SK-N-MC (cell line): ENCODE measurements around the gene TMEM121B.

ENCODE experiments used
- DNase-seq: peaks from one replicate; pipeline ENCODE4 v3.0.0-alpha.2; 2011; ENCODE audit warnings: low read depth, low spot score
- H3K27ac ChIP-seq: fragments of 200-600 bp; sonication (generic); 2 replicates; pipeline ENCODE4 v1.5.1; 2016; ENCODE audit warnings: mixed run types
- H3K36me3 ChIP-seq: fragments of 200-600 bp; sonication (generic); 2 replicates; pipeline ENCODE4 v1.6.1; 2017; ENCODE audit warnings: antibody characterized with exemption, low read length, mixed read lengths; ENCODE audit not compliant: insufficient read depth
- H3K4me3 ChIP-seq: fragments of 200-600 bp; sonication (generic); 2 replicates; pipeline ENCODE4 v1.5.1; 2016
- H3K9ac ChIP-seq: fragments of 200-600 bp; sonication (generic); 2 replicates; pipeline ENCODE4 v1.8.0; 2017; ENCODE audit warnings: mixed run types, mixed read lengths; ENCODE audit not compliant: insufficient read length
- H3K9me3 ChIP-seq: fragments of 200-600 bp; sonication (generic); 2 replicates; pipeline ENCODE4 v1.6.1; 2017; ENCODE audit warnings: low read depth, mild to moderate bottlenecking, antibody characterized with exemption, low read length, moderate library complexity, mixed read lengths
- EZH2 ChIP-seq: fragments of 200-600 bp; sonication (generic); IDR thresholded peaks from one replicate; pipeline ENCODE4 v1.6.1; 2017; ENCODE audit warnings: antibody characterized with exemption
- FOXP2 ChIP-seq: optimal IDR thresholded peaks from 2 replicates; pipeline ENCODE3; 2011; ENCODE audit warnings: mild to moderate bottlenecking, moderate library complexity; ENCODE audit not compliant: insufficient read depth; ENCODE audit errors: extremely low read length, control extremely low read depth
- POLR2AphosphoS5 ChIP-seq: IDR thresholded peaks from 2 replicates; pipeline ENCODE4 v1.6.1; 2012; ENCODE audit warnings: mild to moderate bottlenecking, low read depth, low read length, borderline replicate concordance

The TMEM121B gene

GRCh38 chr22:17143101-17143500 lies 21.9 kb upstream of the TMEM121B start:
- no peak for TF ChIP-seq EZH2
- TF ChIP-seq FOXP2: no peak
- TF ChIP-seq POLR2AphosphoS5: no peak
- H3K9me3 ChIP-seq: no peaks in the 10 kb centered on the region
- H3K4me3 ChIP-seq: no peak overlapping the region
- DNase-seq: no peak
- peaks cover 49% of the 10 kb centered on the region; the same call in 1 of the 2 replicates for H3K36me3 ChIP-seq
- no peak overlapping the region for H3K27ac ChIP-seq
- no peak overlapping the region for H3K9ac ChIP-seq

- TF ChIP-seq POLR2AphosphoS5: no peak
- no peak for TF ChIP-seq EZH2
- no peak for TF ChIP-seq FOXP2
- H3K27ac ChIP-seq: no peak overlapping the region
- DNase-seq: no peak
- H3K4me3 ChIP-seq: no peak overlapping the region
- no peaks in the 10 kb centered on the region for H3K9me3 ChIP-seq
- H3K36me3 ChIP-seq: peaks cover 49% of the 10 kb centered on the region; the same call in 1 of the 2 replicates
- H3K9ac ChIP-seq: no peak overlapping the region
These were observed 19.9 kb upstream of the TMEM121B start for GRCh38 chr22:17140826-17141766.

- H3K9ac ChIP-seq: no peak overlapping the region
- no peak for TF ChIP-seq EZH2
- no peak overlapping the region for H3K27ac ChIP-seq
- H3K9me3 ChIP-seq: no peaks in the 10 kb centered on the region
- DNase-seq: no peak
- no peak overlapping the region for H3K4me3 ChIP-seq
- H3K36me3 ChIP-seq: peaks cover 49% of the 10 kb centered on the region; the same call in 1 of the 2 replicates
These were observed 18.9 kb upstream of the TMEM121B start for GRCh38 chr22:17140022-17140421.

- Histone ChIP-seq H3K9me3 (no peaks in the 10 kb centered on the region), H3K27ac (no peak overlapping the region), H3K4me3 (no peak overlapping the region), H3K36me3 (peaks cover 45% of the 10 kb centered on the region; the same call in 1 of the 2 replicates), H3K9ac (no peak overlapping the region)
- TF ChIP-seq EZH2: no peak
- no peak for TF ChIP-seq POLR2AphosphoS5
- TF ChIP-seq FOXP2: no peak
- no peak for DNase-seq
These were observed 17.4 kb upstream of the TMEM121B start for GRCh38 chr22:17138513-17138912.

GRCh38 chr22:17137861-17138425 lies 16.8 kb upstream of the TMEM121B start:
- H3K9me3 ChIP-seq: no peaks in the 10 kb centered on the region
- no peak for DNase-seq
- TF ChIP-seq FOXP2 (no peak), POLR2AphosphoS5 (no peak), EZH2 (no peak)
- no peak overlapping the region for H3K4me3 ChIP-seq
- H3K27ac ChIP-seq: no peak overlapping the region
- H3K36me3 ChIP-seq: peaks cover 39% of the 10 kb centered on the region; the same call in 1 of the 2 replicates
- H3K9ac ChIP-seq: no peak overlapping the region

- peaks cover 32% of the 10 kb centered on the region; the same call in 1 of the 2 replicates for H3K36me3 ChIP-seq
These were observed 16.0 kb upstream of the TMEM121B start for GRCh38 chr22:17137170-17137569.

GRCh38 chr22:17135153-17135760 lies 14.1 kb upstream of the TMEM121B start:
- H3K36me3 ChIP-seq: peaks cover 13% of the 10 kb centered on the region; the same call in 1 of the 2 replicates
- TF ChIP-seq POLR2AphosphoS5: no peak
- no peak for TF ChIP-seq FOXP2
- no peak for TF ChIP-seq EZH2
- no peaks in the 10 kb centered on the region for H3K9me3 ChIP-seq
- DNase-seq: no peak
- no peak overlapping the region for H3K27ac ChIP-seq
- H3K9ac ChIP-seq: no peak overlapping the region
- no peak overlapping the region for H3K4me3 ChIP-seq

More at GRCh38 chr22:17137170-17137569, 16.0 kb upstream of the TMEM121B start:
- no peak overlapping the region for H3K27ac ChIP-seq
- no peaks in the 10 kb centered on the region for H3K9me3 ChIP-seq
- no peak for TF ChIP-seq FOXP2
- no peak for DNase-seq
- H3K9ac ChIP-seq: no peak overlapping the region
- H3K4me3 ChIP-seq: no peak overlapping the region

GRCh38 chr22:17133137-17133536 lies 12.0 kb upstream of the TMEM121B start:
- Histone ChIP-seq H3K27ac (no peak overlapping the region), H3K9ac (no peak overlapping the region), H3K4me3 (no peak overlapping the region), H3K36me3 (peaks cover 7% of the 10 kb centered on the region; the same call in 1 of the 2 replicates), H3K9me3 (no peaks in the 10 kb centered on the region)
- no peak for TF ChIP-seq EZH2
- no peak for TF ChIP-seq POLR2AphosphoS5
- TF ChIP-seq FOXP2: no peak
- no peak for DNase-seq
